Measurements from ENCODE around the gene SCAMP4.

GRCh38 chr19:1859331-1859781 is 45.8 kb upstream of the SCAMP4 start:
- TF ChIP-seq CTCF (tag by site-specific recombination; IDR thresholded peaks at IDR 0.05) (no peak), ZNF692 (tag by site-specific recombination; IDR thresholded peaks at IDR 0.05) (no peak), SETDB1 (IDR thresholded peaks at IDR 0.05; ENCODE audit: insufficient read length, low read length) (no peak), ZSCAN30 (tag by site-specific recombination; IDR thresholded peaks at IDR 0.05) (no peak), ZNF660 (tag by site-specific recombination; IDR thresholded peaks at IDR 0.05) (no peak), ZNF175 (tag by site-specific recombination; IDR thresholded peaks at IDR 0.05) (no peak), ZNF26 (tag by site-specific recombination; IDR thresholded peaks at IDR 0.05) (no peak), ZNF670 (tag by site-specific recombination; IDR thresholded peaks at IDR 0.05; ENCODE audit: low read depth) (no peak)

All from HEK293 (cell line).